ENCODE results near the gene ARHGAP6. TPM values are rescaled to one million over a fixed set of nuclear protein-coding genes. Genes with fewer than 3 reads are reported as not detected.

Gene ARHGAP6
- polyA plus RNA-seq, 2 of the 4 experiments (the other 2 are of a cell fraction) = 0.04 TPM; not detected in 1

GRCh38 chrX:11103006-11103405 lies 562.7 kb downstream of the ARHGAP6 start:
- Histone ChIP-seq H3K4me1 (peaks cover 11% of the 10 kb centered on the region), H3K4me3 (no peak overlapping the region), H3K4me2 (no peak overlapping the region), H3K9me3 (no peaks in the 10 kb centered on the region), H3K27ac (no peak overlapping the region)
- DNase-seq (ENCODE audit: low read depth in 1 of 2, low spot score in 1 of 2) (no peak), ATAC-seq (no peak), FAIRE-seq (no peak)
- TF ChIP-seq CEBPB (IDR thresholded peaks at IDR 0.05) = no peak
- no peak for TF ChIP-seq E2F6 (IDR thresholded peaks at IDR 0.05; ENCODE audit: borderline replicate concordance, low read depth)
- no peak for TF ChIP-seq RNF2 (IDR thresholded peaks at IDR 0.05; ENCODE audit: borderline replicate concordance, low read depth)
- no peak for TF ChIP-seq ZSCAN20 (CRISPR knock-in tag; IDR thresholded peaks at IDR 0.05)
- no peak for TF ChIP-seq TP53 (CRISPR knock-in tag; IDR thresholded peaks at IDR 0.05)
- TF ChIP-seq HOXB5 (CRISPR knock-in tag; IDR thresholded peaks at IDR 0.05) = no peak
- no peak for TF ChIP-seq JUN (IDR thresholded peaks at IDR 0.05)
- TF ChIP-seq USF2 (IDR thresholded peaks at IDR 0.05) = no peak
- TF ChIP-seq FOXS1 (CRISPR knock-in tag; IDR thresholded peaks at IDR 0.05) = no peak
- TF ChIP-seq ZC3H11A (IDR thresholded peaks at IDR 0.05) = no peak
- 91% methylated on average over 3 of the region's 3 CpGs for WGBS (ENCODE audit: missing lambda C conversion rate)
- POLR2A ChIA-PET = no interaction called here
- CTCF ChIA-PET = interaction anchor here (0.6 to 4.5 kb wide), 3 partner anchors 374 to 914 kb away, joined by 3 to 23 read pairs (median 6); no protein-coding TSS in a partner anchor

- H3K4me3 ChIP-seq = no peak overlapping the region
- ChIA-PET CTCF (interaction anchor here (0.7 to 2.2 kb wide), 15 partner anchors 10 to 914 kb away, joined by 3 to 26 read pairs (median 3); partner anchors contain the start of gene HCCS), POLR2A (no interaction called here)
- 17% methylated on average over 10 of the region's 10 CpGs for WGBS (ENCODE audit: missing lambda C conversion rate)
- no peaks in the 10 kb centered on the region for H3K9me3 ChIP-seq
- peaks cover 11% of the 10 kb centered on the region for H3K4me1 ChIP-seq
- peak overlapping the region; percentile 76 for H3K4me2 ChIP-seq
- peak; percentile 83 to 94 for ATAC-seq
- peak; percentile 36 to 73 for DNase-seq (ENCODE audit: low read depth in 1 of 2, low spot score in 1 of 2)
- peak overlapping the region; percentile 63 to 83 for H3K27ac ChIP-seq
- FAIRE-seq = peak; percentile 100
- TF ChIP-seq HOXB5 (CRISPR knock-in tag; IDR thresholded peaks at IDR 0.05) (no peak), SREBF2 (IDR thresholded peaks at IDR 0.05) (no peak), NPAS2 (CRISPR knock-in tag; IDR thresholded peaks at IDR 0.05; ENCODE audit: borderline replicate concordance) (no peak), POLR2A (IDR thresholded peaks at IDR 0.05; ENCODE audit: low read length) (no peak), RAD21 (conservative IDR thresholded peaks at IDR 0.05 in 1 of 2, IDR thresholded peaks at IDR 0.05 in 1 of 2) (peak; percentile 75 to 79), ATOH8 (CRISPR knock-in tag; IDR thresholded peaks at IDR 0.05; ENCODE audit: low read depth) (no peak), EP300 (IDR thresholded peaks at IDR 0.05) (no peak), FOSL2 (IDR thresholded peaks at IDR 0.05) (no peak), FOSL2 (CRISPR knock-in tag; IDR thresholded peaks at IDR 0.05) (peak; percentile 18; the same call in 1 of the 2 replicates), CHD2 (IDR thresholded peaks at IDR 0.05; ENCODE audit: low read length, partially characterized antibody) (no peak), MAZ (IDR thresholded peaks at IDR 0.05; ENCODE audit: borderline replicate concordance, low read depth, low read length) (no peak), FOSB (CRISPR knock-in tag; IDR thresholded peaks at IDR 0.05) (no peak), HOXB13 (CRISPR knock-in tag; IDR thresholded peaks at IDR 0.05; ENCODE audit: low read depth) (no peak), SMC3 (IDR thresholded peaks at IDR 0.05) (peak; percentile 61), CEBPB (IDR thresholded peaks at IDR 0.05) (no peak), HMGXB4 (CRISPR knock-in tag; IDR thresholded peaks at IDR 0.05; ENCODE audit: borderline replicate concordance) (no peak), CBX2 (IDR thresholded peaks at IDR 0.05; ENCODE audit: borderline replicate concordance, low read depth) (no peak), CTCF (IDR thresholded peaks at IDR 0.05) (peak; percentile 66), REST (IDR thresholded peaks at IDR 0.05) (no peak)
Observed at GRCh38 chrX:11100281-11101035, 565.3 kb downstream of the ARHGAP6 start.

Data from A549 (cell line).